ENCODE results near the gene ZFYVE9. TPM values are rescaled to one million over a fixed set of nuclear protein-coding genes. Genes with fewer than 3 reads are reported as not detected.

Gene ZFYVE9
- total and polyA plus RNA-seq, 11 donors, result 3.6 to 19.2 (median 16.7) TPM

DNA sequence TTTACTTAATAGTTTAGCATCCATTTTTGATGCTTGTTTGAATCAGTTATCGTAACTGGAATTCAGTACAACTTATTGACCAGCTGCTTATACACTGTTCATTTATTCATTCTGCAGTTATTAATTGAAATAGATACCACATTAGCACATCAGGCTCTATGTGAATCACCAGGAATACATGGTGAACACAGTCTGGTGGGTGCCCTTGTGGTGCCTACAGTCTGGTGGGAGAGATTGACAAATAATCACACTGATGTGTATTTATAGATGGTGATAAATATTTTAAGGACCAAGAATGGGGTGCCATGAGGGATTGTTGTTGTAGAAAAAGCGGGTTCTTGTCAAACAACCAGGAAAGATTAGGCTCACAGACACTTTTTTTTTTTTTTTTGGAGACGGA, 87.6 kb downstream of the ZFYVE9 start:
- DNase-seq (no peak), ATAC-seq (no peak)
- intact Hi-C loops (cut with DNase I), result no loop called here
- TF ChIP-seq POLR2A (IDR thresholded peaks at IDR 0.05), result no peak
- TF ChIP-seq CTCF (IDR thresholded peaks at IDR 0.05), result no peak
- Histone ChIP-seq H3K9me3 (peaks cover 0 to 19% (median 14%) of the 10 kb centered on the region in 12 donors), H3K4me1 (no peaks in the 10 kb centered on the region), H3K4me3 (no peak overlapping the region), H3K27me3 (peaks cover 0 to 62% (median 0%) of the 10 kb centered on the region in 9 donors), H3K36me3 (peaks cover 0 to 4% (median 0%) of the 10 kb centered on the region in 9 donors), H3K27ac (no peak overlapping the region)
- 92 to 99% (median 98%) methylated on average over 3 of the region's 3 CpGs for WGBS, 4 donors

DNA sequence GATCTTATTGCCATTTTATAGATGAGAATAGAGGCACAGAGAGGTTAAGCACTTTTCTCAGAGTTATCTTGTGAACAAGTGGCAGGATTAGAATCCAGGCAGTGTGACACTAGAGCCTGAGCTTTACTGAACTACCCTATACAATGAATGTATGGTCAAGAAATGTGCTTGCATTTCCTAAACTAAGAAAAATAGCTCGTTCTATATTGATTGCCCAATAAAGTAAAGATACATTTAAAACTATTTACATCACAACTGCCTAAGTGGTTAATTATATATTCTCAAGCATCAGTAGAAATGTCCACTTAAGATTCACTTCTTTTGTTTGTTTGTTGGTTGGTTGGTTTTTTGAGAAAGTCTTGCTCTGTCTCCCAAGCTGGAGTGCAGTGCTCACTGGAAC, 91.6 kb downstream of the ZFYVE9 start:
- H3K27ac ChIP-seq, result no peak overlapping the region
- no peak overlapping the region for H3K4me3 ChIP-seq
- DNase-seq, result no peak
- H3K9me3 ChIP-seq, result no peaks in the 10 kb centered on the region
- peaks cover 0 to 66% (median 0%) of the 10 kb centered on the region in 9 donors for H3K27me3 ChIP-seq
- intact Hi-C loops (cut with DNase I), result no loop called here
- peaks cover 0 to 10% (median 0%) of the 10 kb centered on the region in 9 donors for H3K36me3 ChIP-seq
- TF ChIP-seq POLR2A (IDR thresholded peaks at IDR 0.05) (no peak), CTCF (IDR thresholded peaks at IDR 0.05) (no peak)
- WGBS, 4 donors, result 95 to 100% (median 96%) methylated on average over 1 of the region's 1 CpG
- no peak for ATAC-seq
- H3K4me1 ChIP-seq, result peaks cover 0 to 3% (median 0%) of the 10 kb centered on the region in 12 donors

- intact Hi-C loops (cut with DNase I), result no loop called here
- no peaks in the 10 kb centered on the region for H3K9me3 ChIP-seq
- no peak for DNase-seq
- H3K27me3 ChIP-seq, result peaks cover 0 to 67% (median 0%) of the 10 kb centered on the region in 9 donors
- peaks cover 0 to 3% (median 0%) of the 10 kb centered on the region in 12 donors for H3K4me1 ChIP-seq
- no peak for ATAC-seq
- no peak overlapping the region for H3K27ac ChIP-seq
- H3K36me3 ChIP-seq, result peaks cover 0 to 10% (median 0%) of the 10 kb centered on the region in 9 donors
- no peak overlapping the region for H3K4me3 ChIP-seq
- TF ChIP-seq CTCF (IDR thresholded peaks at IDR 0.05) (no peak), POLR2A (IDR thresholded peaks at IDR 0.05) (no peak)
- 93 to 95% (median 94%) methylated on average over 4 of the region's 4 CpGs for WGBS, 4 donors
Measured at GRCh38 chr1:52234014-52234413, 92.1 kb downstream of the ZFYVE9 start.

DNA sequence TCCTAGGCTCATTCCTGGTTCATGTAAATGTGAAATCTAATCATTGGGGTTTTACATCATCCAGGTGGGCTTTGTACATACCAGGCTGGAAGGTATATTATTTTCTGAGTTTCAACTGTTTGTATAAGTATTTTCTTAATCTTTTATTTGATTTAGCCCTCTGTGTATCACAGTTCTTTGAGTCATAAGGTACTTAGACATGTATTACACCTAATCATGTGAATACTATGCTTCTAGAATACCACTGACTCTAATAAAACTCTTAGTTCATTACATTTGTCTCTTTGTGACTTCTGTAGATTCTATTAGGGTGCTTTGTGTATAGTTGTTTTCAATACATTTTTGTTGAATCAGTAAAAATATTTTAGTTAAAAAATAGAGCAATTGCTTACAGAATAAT, 92.8 kb downstream of the ZFYVE9 start:
- Histone ChIP-seq H3K27me3 (peaks cover 0 to 71% (median 0%) of the 10 kb centered on the region in 9 donors), H3K27ac (no peak overlapping the region), H3K4me3 (no peak overlapping the region), H3K9me3 (no peaks in the 10 kb centered on the region), H3K4me1 (peaks cover 0 to 8% (median 0%) of the 10 kb centered on the region in 12 donors), H3K36me3 (peaks cover 0 to 10% (median 0%) of the 10 kb centered on the region in 9 donors)
- intact Hi-C loops (cut with DNase I), result no loop called here
- DNase-seq (no peak), ATAC-seq (no peak)
- TF ChIP-seq CTCF (IDR thresholded peaks at IDR 0.05), result no peak
- TF ChIP-seq POLR2A (IDR thresholded peaks at IDR 0.05), result no peak
